PC-9 (cell line): Measurements from ENCODE around the gene SPRR2F. TPM values are rescaled to one million over a fixed set of nuclear protein-coding genes. Genes with fewer than 3 reads are reported as not detected.
"Not testable (repeated sequence)": the region's sequence is repeated elsewhere in the genome, so short reads cannot be mapped to it uniquely, and the experiment has no call there.

Experiments used
- BruUV-seq: library from RNA; stranded (reverse); fragments of 400-500 nt; replicated peaks from 2 replicates; lab custom pipeline; 2021; lab: Mats Ljungman, UMichigan
- CTCF ChIA-PET: fragments of 300-600 bp; sonication (Branson Sonifier 250); formaldehyde crosslinking; loops from one replicate; lab custom pipeline; 2022; ENCODE audit warnings: antibody characterized with exemption; lab: Charles Lee
- POLR2A ChIA-PET: fragments of 300-600 bp; sonication (Branson Sonifier 250); formaldehyde crosslinking; loops from one replicate; lab custom pipeline; 2022; ENCODE audit warnings: antibody characterized with exemption; ENCODE audit not compliant: unreplicated experiment; lab: Charles Lee
- DNase-seq, 2 experiments: peaks; one replicate each; pipeline versions ENCODE4 v3.0.0 to v3.0.0-alpha.2; 2015 to 2022; ENCODE audit warnings: mixed read lengths in 1 of 2
- H2AFZ ChIP-seq: fragments of 200-600 bp; sonication (generic); 2 replicates; pipeline ENCODE4 v1.8.1; 2017; ENCODE audit warnings: antibody characterized with exemption
- H3F3A ChIP-seq: fragments of 200-600 bp; sonication (generic); 2 replicates; pipeline ENCODE4 v1.8.1; 2017; ENCODE audit warnings: antibody characterized with exemption, mild to moderate bottlenecking, low read depth; ENCODE audit not compliant: insufficient read depth
- H3K27ac ChIP-seq: fragments of 200-600 bp; sonication (generic); 2 replicates; pipeline ENCODE4 v1.6.1; 2016; ENCODE audit warnings: mixed run types
- H3K27me3 ChIP-seq: fragments of 200-600 bp; sonication (generic); 2 replicates; pipeline ENCODE4 v1.6.1; 2016; ENCODE audit warnings: low read depth, mixed run types; ENCODE audit not compliant: insufficient read depth
- H3K36me3 ChIP-seq: fragments of 200-600 bp; sonication (generic); 2 replicates; pipeline ENCODE4 v1.6.1; 2016; ENCODE audit warnings: low read depth, mixed run types
- H3K4me1 ChIP-seq: fragments of 200-600 bp; sonication (generic); replicated peaks from 2 replicates; pipeline ENCODE4 v1.6.1; 2016; ENCODE audit warnings: mixed run types; ENCODE audit not compliant: insufficient read depth
- H3K4me2 ChIP-seq: fragments of 200-600 bp; sonication (generic); 2 replicates; pipeline ENCODE4 v1.6.1; 2017; ENCODE audit warnings: mixed run types
- H3K4me3 ChIP-seq: fragments of 200-600 bp; sonication (generic); 2 replicates; pipeline ENCODE4 v1.6.1; 2016; ENCODE audit warnings: mixed run types
- H3K79me2 ChIP-seq: fragments of 200-600 bp; sonication (generic); 2 replicates; pipeline ENCODE4 v1.6.1; 2017; ENCODE audit warnings: low read depth, mixed run types
- H3K9me2 ChIP-seq: fragments of 200-600 bp; sonication (generic); 2 replicates; pipeline ENCODE4 v1.8.1; 2017; ENCODE audit warnings: mild to moderate bottlenecking; ENCODE audit not compliant: insufficient read depth
- H3K9me3 ChIP-seq: fragments of 200-600 bp; sonication (generic); 2 replicates; pipeline ENCODE4 v1.8.1; 2016; ENCODE audit warnings: low read depth; ENCODE audit not compliant: insufficient read depth
- H4K20me1 ChIP-seq: fragments of 200-600 bp; sonication (generic); 2 replicates; pipeline ENCODE4 v1.8.1; 2017; ENCODE audit not compliant: insufficient read depth
- EZH2 ChIP-seq: fragments of 200-600 bp; sonication (generic); IDR thresholded peaks from 2 replicates; pipeline ENCODE4 v1.8.0; 2017; ENCODE audit warnings: antibody characterized with exemption, low read depth
- intact Hi-C: fragments of 100-400 bp; cut with micrococcal nuclease; formaldehyde crosslinking; loops from one replicate; pipeline ENCODE4 v1.10.0; 2022; ENCODE audit not compliant: unreplicated experiment
- total RNA-seq: library from RNA; stranded (reverse); gene quantifications from 2 replicates; pipeline ENCODE4 v1.2.3, GENCODE V29; 2021
- TF ChIP-seq, protein P1 (sequence below): fragments of 200-600 bp; sonication (generic); conservative IDR thresholded peaks from 2 replicates; pipeline ENCODE4 v1.6.1; 2017; ENCODE audit warnings: mixed run types, antibody characterized with exemption, mild to moderate bottlenecking, moderate library complexity

Gene SPRR2F
- total RNA-seq, 1 experiment from 2014 or later, result not detected

DNA sequence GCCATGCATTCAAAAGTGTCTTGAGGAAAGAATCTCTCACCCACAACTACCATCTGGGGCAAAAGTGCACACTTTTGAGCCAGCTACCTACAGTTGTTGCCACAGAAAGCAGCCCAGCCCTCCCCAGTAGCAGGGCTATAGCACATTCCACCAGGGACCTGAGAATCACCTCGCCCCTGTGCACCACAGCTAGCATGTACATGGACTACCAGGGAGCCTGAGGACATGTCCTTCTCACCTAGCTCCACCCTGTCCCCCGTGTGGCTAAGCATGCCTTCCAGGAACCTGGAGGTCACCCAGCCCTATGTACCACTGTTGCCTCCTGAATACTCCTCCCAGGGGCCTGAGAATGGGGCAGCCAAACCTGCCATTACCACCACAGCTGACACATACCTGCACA, 20.4 kb upstream of the SPRR2F start:
- H4K20me1 ChIP-seq, result no peaks in the 10 kb centered on the region
- POLR2A ChIA-PET, result no interaction called here

DNA sequence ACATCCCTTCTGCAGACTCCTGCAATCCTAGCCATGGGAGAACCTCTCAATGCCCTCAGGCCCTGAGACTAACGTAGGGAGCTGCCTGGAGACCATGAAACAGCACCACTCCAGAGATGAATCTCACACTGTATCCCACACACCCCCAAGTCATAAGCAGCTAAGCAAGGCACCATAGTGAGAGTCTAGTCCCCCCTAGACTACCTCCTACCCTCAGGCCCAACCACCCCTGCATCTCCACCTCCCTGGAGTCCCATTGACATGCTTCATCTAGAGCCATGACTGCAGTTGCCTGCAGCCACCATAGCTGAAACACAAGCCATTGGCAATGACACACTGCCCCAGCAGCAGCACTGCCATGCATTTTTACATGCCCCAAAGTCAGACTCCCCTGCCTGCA, 20.0 kb upstream of the SPRR2F start:
- Histone ChIP-seq H3K4me2 (no peak overlapping the region), H3K27ac (no peak overlapping the region), H2AFZ (no peak overlapping the region), H3K9me2 (peaks cover 4% of the 10 kb centered on the region; the same call in 1 of the 2 replicates), H3K4me3 (no peak overlapping the region), H3K27me3 (no peaks in the 10 kb centered on the region), H3K4me1 (no peaks in the 10 kb centered on the region), H3K36me3 (no peaks in the 10 kb centered on the region), H4K20me1 (no peaks in the 10 kb centered on the region), H3K9me3 (no peaks in the 10 kb centered on the region), H3K79me2 (no peaks in the 10 kb centered on the region), H3F3A (no peaks in the 10 kb centered on the region)
- POLR2A ChIA-PET, result no interaction called here
- no TSS peak for BruUV-seq
- TF ChIP-seq, protein P1, sequence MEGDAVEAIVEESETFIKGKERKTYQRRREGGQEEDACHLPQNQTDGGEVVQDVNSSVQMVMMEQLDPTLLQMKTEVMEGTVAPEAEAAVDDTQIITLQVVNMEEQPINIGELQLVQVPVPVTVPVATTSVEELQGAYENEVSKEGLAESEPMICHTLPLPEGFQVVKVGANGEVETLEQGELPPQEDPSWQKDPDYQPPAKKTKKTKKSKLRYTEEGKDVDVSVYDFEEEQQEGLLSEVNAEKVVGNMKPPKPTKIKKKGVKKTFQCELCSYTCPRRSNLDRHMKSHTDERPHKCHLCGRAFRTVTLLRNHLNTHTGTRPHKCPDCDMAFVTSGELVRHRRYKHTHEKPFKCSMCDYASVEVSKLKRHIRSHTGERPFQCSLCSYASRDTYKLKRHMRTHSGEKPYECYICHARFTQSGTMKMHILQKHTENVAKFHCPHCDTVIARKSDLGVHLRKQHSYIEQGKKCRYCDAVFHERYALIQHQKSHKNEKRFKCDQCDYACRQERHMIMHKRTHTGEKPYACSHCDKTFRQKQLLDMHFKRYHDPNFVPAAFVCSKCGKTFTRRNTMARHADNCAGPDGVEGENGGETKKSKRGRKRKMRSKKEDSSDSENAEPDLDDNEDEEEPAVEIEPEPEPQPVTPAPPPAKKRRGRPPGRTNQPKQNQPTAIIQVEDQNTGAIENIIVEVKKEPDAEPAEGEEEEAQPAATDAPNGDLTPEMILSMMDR, result no peak
- no peak for TF ChIP-seq EZH2
- DNase-seq, result no peak
- CTCF ChIA-PET, result no interaction called here
- intact Hi-C loops, result no loop called here

More for the DNA sequence above, 20.4 kb upstream of the SPRR2F start:
- BruUV-seq, result no TSS peak
- no peak for DNase-seq
- Histone ChIP-seq H3K9me2 (peaks cover 4% of the 10 kb centered on the region; the same call in 1 of the 2 replicates), H3F3A (no peaks in the 10 kb centered on the region), H3K9me3 (no peaks in the 10 kb centered on the region), H3K27me3 (no peaks in the 10 kb centered on the region), H3K27ac (no peak overlapping the region), H3K4me3 (no peak overlapping the region), H3K36me3 (no peaks in the 10 kb centered on the region), H3K79me2 (no peaks in the 10 kb centered on the region), H3K4me2 (no peak overlapping the region), H3K4me1 (no peaks in the 10 kb centered on the region), H2AFZ (no peak overlapping the region)
- intact Hi-C loops, result no loop called here
- no peak for TF ChIP-seq EZH2
- TF ChIP-seq, protein P1, result no peak
- CTCF ChIA-PET, result no interaction called here

DNA sequence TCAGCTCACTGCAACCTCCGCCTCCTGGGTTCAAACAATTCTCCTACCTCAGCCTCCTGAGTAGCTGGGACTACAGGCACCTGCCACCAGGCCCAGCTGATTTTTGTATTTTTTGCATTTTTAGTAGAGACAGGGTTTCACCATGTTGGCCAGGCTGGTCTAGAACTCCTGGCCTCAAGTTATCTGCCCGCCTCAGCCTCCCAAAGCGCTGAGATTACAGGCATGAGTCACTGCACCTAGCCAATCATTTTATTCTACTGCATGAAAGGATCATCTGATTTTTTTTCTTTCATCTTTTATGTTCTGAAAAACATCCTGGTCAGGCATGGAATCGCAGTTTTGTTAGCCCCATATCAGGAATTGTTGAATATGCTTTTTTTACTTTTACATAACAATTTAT, 15.4 kb upstream of the SPRR2F start:
- H4K20me1 ChIP-seq, BruUV-seq, H3K27ac ChIP-seq, H3K79me2 ChIP-seq, DNase-seq, H3K27me3 ChIP-seq, H3K4me3 ChIP-seq, H3K4me2 ChIP-seq, H3F3A ChIP-seq, H3K4me1 ChIP-seq, CTCF ChIA-PET, H2AFZ ChIP-seq, H3K9me2 ChIP-seq, POLR2A ChIA-PET, intact Hi-C loops, H3K36me3 ChIP-seq: not testable (repeated sequence)
- H3K9me3 ChIP-seq, result peaks cover 14% of the 10 kb centered on the region; the same call in 1 of the 2 replicates

DNA sequence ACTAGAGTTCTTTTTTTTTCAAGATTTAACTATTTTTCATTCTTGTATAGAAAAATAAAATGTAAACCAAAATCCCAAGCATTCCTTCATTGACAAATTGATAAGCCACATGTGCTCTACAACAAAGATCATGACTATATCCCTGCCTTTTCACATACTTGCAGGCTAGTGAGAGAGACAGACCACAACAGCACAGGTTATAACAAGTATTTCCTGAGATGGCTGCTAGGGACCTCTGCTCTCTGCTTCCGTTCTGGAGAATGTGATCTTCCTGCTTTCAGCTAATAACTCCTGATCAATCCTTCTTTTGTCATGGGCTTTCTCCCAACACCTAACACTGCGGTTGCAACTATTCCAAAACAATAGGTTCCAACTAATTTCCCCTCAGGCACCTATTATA, 14.0 kb upstream of the SPRR2F start:
- Histone ChIP-seq H3K36me3 (no peaks in the 10 kb centered on the region), H3K79me2 (no peaks in the 10 kb centered on the region), H3K27ac (no peak overlapping the region), H3K9me2 (no peaks in the 10 kb centered on the region), H3K4me2 (no peak overlapping the region), H3F3A (peaks cover 18% of the 10 kb centered on the region), H3K4me1 (peaks cover 15% of the 10 kb centered on the region), H4K20me1 (no peaks in the 10 kb centered on the region), H2AFZ (no peak overlapping the region), H3K9me3 (peaks cover 14% of the 10 kb centered on the region; the same call in 1 of the 2 replicates), H3K4me3 (no peak overlapping the region), H3K27me3 (no peaks in the 10 kb centered on the region)
- POLR2A ChIA-PET, result no interaction called here
- BruUV-seq, result no TSS peak
- TF ChIP-seq, protein P1, result no peak
- no peak for TF ChIP-seq EZH2
- intact Hi-C loops, result no loop called here
- no peak for DNase-seq
- CTCF ChIA-PET, result no interaction called here
